Trophoblast cell (in vitro differentiated cells and primary cell): ENCODE results near the gene TRABD2B.

ENCODE experiments used
- DNase-seq, 2 donors: peaks; one replicate each; pipeline ENCODE4 v3.0.0-alpha.2; 2016
- H2AFZ ChIP-seq: 2 replicates; pipeline ENCODE4 v1.6.1; 2013; ENCODE audit warnings: low read length, moderate library complexity, mild to moderate bottlenecking; ENCODE audit not compliant: insufficient read depth, poor library complexity
- H2AK5ac ChIP-seq: 2 replicates; pipeline ENCODE4 v1.6.1; 2013; ENCODE audit warnings: mild to moderate bottlenecking, low read length
- H2BK120ac ChIP-seq: 2 replicates; pipeline ENCODE4 v1.6.1; 2013; ENCODE audit warnings: low read length, mild to moderate bottlenecking, moderate library complexity; ENCODE audit not compliant: insufficient read depth, poor library complexity
- H2BK12ac ChIP-seq: 2 replicates; pipeline ENCODE4 v1.6.1; 2013; ENCODE audit warnings: mild to moderate bottlenecking, low read length, moderate library complexity
- H2BK5ac ChIP-seq: 2 replicates; pipeline ENCODE4 v1.6.1; 2013; ENCODE audit warnings: low read length, low read depth, moderate library complexity, mild to moderate bottlenecking; ENCODE audit not compliant: poor library complexity
- H3K14ac ChIP-seq: 2 replicates; pipeline ENCODE4 v1.6.1; 2013; ENCODE audit warnings: mild to moderate bottlenecking, low read length
- H3K18ac ChIP-seq: 2 replicates; pipeline ENCODE4 v1.6.1; 2013; ENCODE audit warnings: mild to moderate bottlenecking, low read length
- H3K23ac ChIP-seq: 2 replicates; pipeline ENCODE4 v1.6.1; 2013; ENCODE audit warnings: low read length
- H3K27ac ChIP-seq: 2 replicates; pipeline ENCODE4 v1.5.1; 2013; ENCODE audit warnings: low read depth, mild to moderate bottlenecking, inconsistent platforms, low read length, moderate library complexity
- H3K27me3 ChIP-seq: 2 replicates; pipeline ENCODE4 v1.6.1; 2013; ENCODE audit warnings: inconsistent platforms, mild to moderate bottlenecking, low read length, moderate library complexity; ENCODE audit not compliant: insufficient read depth
- H3K36me3 ChIP-seq, 2 experiments: 1 replicate in 1 of 2; 2 replicates in 1 of 2; pipeline ENCODE4 v1.6.1; 2013; ENCODE audit warnings: low read length in 2 of 2, mild to moderate bottlenecking in 2 of 2, moderate library complexity in 1 of 2; ENCODE audit not compliant: insufficient read depth in 2 of 2, control insufficient read depth in 1 of 2
- H3K4ac ChIP-seq: 2 replicates; pipeline ENCODE4 v1.6.1; 2013; ENCODE audit warnings: low read depth, mild to moderate bottlenecking, low read length, moderate library complexity
- H3K4me1 ChIP-seq, 2 experiments: 1 replicate in 1 of 2; 2 replicates in 1 of 2; pipeline ENCODE4 v1.6.1; 2013; ENCODE audit warnings: low read length in 2 of 2, mild to moderate bottlenecking in 2 of 2, moderate library complexity in 1 of 2; ENCODE audit not compliant: insufficient read depth in 2 of 2, control insufficient read depth in 1 of 2
- H3K4me2 ChIP-seq: 2 replicates; pipeline ENCODE4 v1.6.1; 2013; ENCODE audit warnings: inconsistent platforms, mild to moderate bottlenecking, low read length, moderate library complexity
- H3K4me3 ChIP-seq: 2 replicates; pipeline ENCODE4 v1.5.1; 2013; ENCODE audit warnings: mild to moderate bottlenecking, low read depth, low read length, inconsistent platforms
- H3K79me1 ChIP-seq: one replicate; pipeline ENCODE4 v1.6.1; 2013; ENCODE audit warnings: low read length
- H3K79me2 ChIP-seq: 2 replicates; pipeline ENCODE4 v1.6.1; 2013; ENCODE audit warnings: low read length, mild to moderate bottlenecking; ENCODE audit not compliant: control insufficient read depth, insufficient read depth, poor library complexity
- H3K9ac ChIP-seq: 2 replicates; pipeline ENCODE4 v1.6.1; 2013; ENCODE audit warnings: mild to moderate bottlenecking, low read length
- H3K9me3 ChIP-seq: 2 replicates; pipeline ENCODE4 v1.6.1; 2013; ENCODE audit warnings: low read depth, mild to moderate bottlenecking, control low read depth, inconsistent platforms, low read length; ENCODE audit not compliant: insufficient read depth
- H4K12ac ChIP-seq: 2 replicates; pipeline ENCODE4 v1.6.1; 2013; ENCODE audit warnings: low read depth, mild to moderate bottlenecking, low read length, moderate library complexity
- H4K8ac ChIP-seq: 2 replicates; pipeline ENCODE4 v1.6.1; 2013; ENCODE audit warnings: low read depth, mild to moderate bottlenecking, low read length, moderate library complexity
- H4K91ac ChIP-seq: one replicate; pipeline ENCODE4 v1.6.1; 2013; ENCODE audit warnings: low read depth, mild to moderate bottlenecking, low read length, moderate library complexity
- WGBS: extraction: QIAGEN DNeasy Blood & Tissue Kit; methylation state at CpG from one replicate; pipeline ENCODE4 v1.1.7; 2013; ENCODE audit warnings: missing lambda C conversion rate; ENCODE audit not compliant: insufficient read length, insufficient coverage; ENCODE audit errors: extremely low coverage; 5-methylcytosine and 5-hydroxymethylcytosine counted together

TRABD2B gene

GRCh38 chr1:47856996-47857395 is 140.2 kb downstream of the TRABD2B start:
- Histone ChIP-seq H3K4me3 (no peak overlapping the region), H3K18ac (no peak overlapping the region), H3K14ac (no peak overlapping the region), H3K4me1 (no peaks in the 10 kb centered on the region), H3K9ac (no peak overlapping the region), H2AK5ac (no peak overlapping the region), H4K8ac (no peak overlapping the region), H4K12ac (no peak overlapping the region), H4K91ac (no peak overlapping the region), H3K4me2 (no peak overlapping the region), H3K79me2 (no peaks in the 10 kb centered on the region), H2BK12ac (no peak overlapping the region), H3K27ac (no peak overlapping the region), H3K23ac (no peak overlapping the region), H3K79me1 (no peaks in the 10 kb centered on the region), H3K9me3 (no peaks in the 10 kb centered on the region), H3K36me3 (no peaks in the 10 kb centered on the region), H2BK120ac (no peak overlapping the region), H3K4ac (no peak overlapping the region), H3K27me3 (no peaks in the 10 kb centered on the region), H2AFZ (no peak overlapping the region), H2BK5ac (no peak overlapping the region)
- WGBS, result no CpG with 5 or more reads among the region's 4 CpGs
- no peak for DNase-seq

GRCh38 chr1:47855230-47855629 is 142.0 kb downstream of the TRABD2B start:
- Histone ChIP-seq H4K8ac (no peak overlapping the region), H3K4me3 (no peak overlapping the region), H3K4ac (no peak overlapping the region), H3K23ac (no peak overlapping the region), H2BK5ac (no peak overlapping the region), H3K4me2 (no peak overlapping the region), H3K27me3 (no peaks in the 10 kb centered on the region), H2AK5ac (no peak overlapping the region), H3K79me2 (no peaks in the 10 kb centered on the region), H3K4me1 (no peaks in the 10 kb centered on the region), H3K9ac (no peak overlapping the region), H4K91ac (no peak overlapping the region), H3K14ac (no peak overlapping the region), H3K27ac (no peak overlapping the region), H3K9me3 (no peaks in the 10 kb centered on the region), H2AFZ (no peak overlapping the region), H3K36me3 (no peaks in the 10 kb centered on the region), H4K12ac (no peak overlapping the region), H2BK120ac (no peak overlapping the region), H2BK12ac (no peak overlapping the region), H3K79me1 (no peaks in the 10 kb centered on the region), H3K18ac (no peak overlapping the region)
- no CpG with 5 or more reads among the region's 4 CpGs for WGBS
- no peak for DNase-seq

DNA sequence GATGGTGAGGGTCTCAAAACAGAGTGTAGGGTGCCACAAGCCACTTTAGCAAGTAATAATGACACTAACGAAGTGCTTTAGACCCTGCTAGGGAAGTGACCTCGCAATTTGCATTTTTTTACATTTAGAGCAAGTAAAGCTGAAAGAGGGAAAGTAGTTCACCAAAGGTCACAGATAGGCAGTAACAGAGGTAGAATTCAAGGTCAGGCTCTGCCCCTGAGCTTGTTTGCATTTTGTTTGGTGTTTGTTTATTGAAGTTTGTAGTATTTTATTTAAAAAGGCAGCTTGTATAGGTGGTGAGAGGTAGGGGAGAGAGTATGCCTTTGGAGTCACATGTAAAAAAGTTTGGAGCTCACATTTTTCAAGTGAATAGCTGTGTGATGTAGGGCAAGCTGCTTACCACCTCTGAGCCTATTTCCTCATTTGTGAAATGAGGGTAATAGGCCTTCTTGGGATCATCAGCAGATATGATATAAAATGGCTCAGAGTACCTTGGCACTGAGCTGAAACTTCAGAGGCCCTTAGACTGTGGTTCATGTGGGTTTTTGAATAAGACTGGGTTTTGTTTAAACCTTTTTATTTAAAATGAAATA is 142.5 kb downstream of the TRABD2B start:
- H3K23ac ChIP-seq, result no peak overlapping the region
- no peaks in the 10 kb centered on the region for H3K79me1 ChIP-seq
- no peak overlapping the region for H3K4me3 ChIP-seq
- H4K8ac ChIP-seq, result no peak overlapping the region
- H3K4me1 ChIP-seq, result no peaks in the 10 kb centered on the region
- no peak overlapping the region for H4K91ac ChIP-seq
- no CpG with 5 or more reads among the region's 2 CpGs for whole genome bisulfite sequencing
- H4K12ac ChIP-seq, result no peak overlapping the region
- no peak overlapping the region for H3K4ac ChIP-seq
- no peak overlapping the region for H3K9ac ChIP-seq
- no peak overlapping the region for H2BK5ac ChIP-seq
- no peak overlapping the region for H2BK12ac ChIP-seq
- H3K79me2 ChIP-seq, result no peaks in the 10 kb centered on the region
- no peak overlapping the region for H3K18ac ChIP-seq
- no peaks in the 10 kb centered on the region for H3K36me3 ChIP-seq
- no peak overlapping the region for H3K27ac ChIP-seq
- H3K27me3 ChIP-seq, result no peaks in the 10 kb centered on the region
- no peak overlapping the region for H2AFZ ChIP-seq
- no peaks in the 10 kb centered on the region for H3K9me3 ChIP-seq
- no peak overlapping the region for H2AK5ac ChIP-seq
- no peak overlapping the region for H2BK120ac ChIP-seq
- no peak overlapping the region for H3K14ac ChIP-seq
- no peak overlapping the region for H3K4me2 ChIP-seq
- no peak for DNase-seq

- Histone ChIP-seq H3K23ac (no peak overlapping the region), H2BK5ac (no peak overlapping the region), H3K79me1 (no peaks in the 10 kb centered on the region), H3K4ac (no peak overlapping the region), H4K91ac (no peak overlapping the region), H2AFZ (no peak overlapping the region), H3K27ac (no peak overlapping the region), H2AK5ac (no peak overlapping the region), H3K9ac (no peak overlapping the region), H3K9me3 (no peaks in the 10 kb centered on the region), H2BK120ac (no peak overlapping the region), H3K4me1 (no peaks in the 10 kb centered on the region), H2BK12ac (no peak overlapping the region), H4K12ac (no peak overlapping the region), H3K79me2 (no peaks in the 10 kb centered on the region), H3K18ac (no peak overlapping the region), H3K14ac (no peak overlapping the region), H3K36me3 (no peaks in the 10 kb centered on the region), H3K4me3 (no peak overlapping the region), H4K8ac (no peak overlapping the region), H3K4me2 (no peak overlapping the region), H3K27me3 (no peaks in the 10 kb centered on the region)
- no peak for DNase-seq
- no CpG with 5 or more reads among the region's 2 CpGs for WGBS
Measured at GRCh38 chr1:47853852-47854251, 143.3 kb downstream of the TRABD2B start.
